Measurements from ENCODE around the gene KRAS. TPM values are rescaled to one million over a fixed set of nuclear protein-coding genes. Genes with fewer than 3 reads are reported as not detected.

Gene KRAS
- total and polyA plus RNA-seq, 2 of the 13 experiments (the other 11 are each of a cell fraction or from before 2014, with no cell fraction given): 6.5 to 9.8 TPM

DNA sequence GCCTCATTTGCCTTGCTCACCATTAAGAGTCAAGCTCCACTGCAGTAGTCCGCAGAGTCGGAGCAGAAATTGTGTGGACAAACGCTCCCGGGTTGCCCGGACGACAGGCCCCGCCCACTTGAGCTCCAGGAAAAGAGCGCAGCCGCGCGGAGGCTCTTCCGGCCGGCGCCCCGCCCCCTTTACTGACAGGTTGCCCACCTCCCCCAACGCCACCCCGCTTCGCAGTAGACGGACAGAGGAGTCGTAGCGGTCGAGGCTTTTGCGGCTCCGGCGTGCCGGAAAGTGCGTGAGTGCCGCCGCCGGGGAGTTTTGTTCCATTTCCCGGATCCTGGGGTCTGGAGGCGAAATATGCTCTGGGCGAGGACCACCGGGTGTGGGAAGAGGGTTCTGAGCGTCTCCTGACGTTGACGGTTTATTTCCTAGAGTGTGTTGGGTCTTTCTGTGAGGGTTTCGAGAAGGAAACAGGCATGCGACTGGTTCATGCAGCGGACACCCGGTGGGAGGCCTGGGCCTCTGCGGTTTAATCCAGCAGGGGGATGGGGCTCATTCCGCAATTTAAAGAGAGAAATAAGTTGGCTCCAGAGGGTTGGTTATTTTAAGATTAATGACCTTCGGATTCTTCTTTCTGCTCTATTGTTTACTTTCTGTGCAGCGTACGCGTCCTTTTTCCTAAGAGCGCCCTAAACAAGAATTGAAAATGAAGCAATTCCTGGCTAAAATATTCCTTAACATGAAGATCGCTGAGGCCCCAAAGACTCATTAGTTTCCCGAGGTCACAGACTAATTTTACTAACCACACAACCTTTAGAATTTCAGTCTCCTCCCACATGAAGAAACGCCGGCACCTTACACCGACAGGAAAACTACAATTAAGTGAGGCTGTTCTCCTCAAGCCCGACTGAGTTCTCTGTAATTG is 55.4 kb downstream of the KRAS start, which contains the start of the genes DNAI7 and ETFRF1 (continued):
- TF ChIP-seq, protein P1, sequence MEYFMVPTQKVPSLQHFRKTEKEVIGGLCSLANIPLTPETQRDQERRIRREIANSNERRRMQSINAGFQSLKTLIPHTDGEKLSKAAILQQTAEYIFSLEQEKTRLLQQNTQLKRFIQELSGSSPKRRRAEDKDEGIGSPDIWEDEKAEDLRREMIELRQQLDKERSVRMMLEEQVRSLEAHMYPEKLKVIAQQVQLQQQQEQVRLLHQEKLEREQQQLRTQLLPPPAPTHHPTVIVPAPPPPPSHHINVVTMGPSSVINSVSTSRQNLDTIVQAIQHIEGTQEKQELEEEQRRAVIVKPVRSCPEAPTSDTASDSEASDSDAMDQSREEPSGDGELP (IDR thresholded peaks at IDR 0.05; ENCODE audit: borderline replicate concordance, low read depth): 0 out of 2 replicates have a peak, but pooled peaks have one; percentile 10
- TF ChIP-seq YEATS4 (CRISPR knock-in tag; IDR thresholded peaks at IDR 0.05; ENCODE audit: borderline replicate concordance) (0 out of 2 replicates have a peak, but pooled peaks have one; percentile 49), ZKSCAN1 (IDR thresholded peaks at IDR 0.05; ENCODE audit: low read length) (0 out of 2 replicates have a peak, but pooled peaks have one; percentile 40), IRF2 (CRISPR knock-in tag; IDR thresholded peaks at IDR 0.05) (peak; percentile 52; the same call in 1 of the 2 replicates), ZNF749 (CRISPR knock-in tag; IDR thresholded peaks at IDR 0.05; ENCODE audit: borderline replicate concordance) (no peak), HNF4G (IDR thresholded peaks at IDR 0.05; ENCODE audit: borderline replicate concordance, low read depth, low read length) (0 out of 2 replicates have a peak, but pooled peaks have one; percentile 10), HNF4G (CRISPR knock-in tag; IDR thresholded peaks at IDR 0.05; ENCODE audit: borderline replicate concordance, low read depth) (no peak), FOXA1 (IDR thresholded peaks at IDR 0.05) (no peak), FOXA1 (CRISPR knock-in tag; IDR thresholded peaks at IDR 0.05) (no peak), ZFP36L2 (CRISPR knock-in tag; IDR thresholded peaks at IDR 0.05) (no peak), ZNF543 (CRISPR knock-in tag; IDR thresholded peaks at IDR 0.05) (peak; percentile 45; the same call in 1 of the 2 replicates), ZNF224 (CRISPR knock-in tag; IDR thresholded peaks at IDR 0.05) (peak; percentile 82; the same call in 1 of the 2 replicates), KMT2B (CRISPR knock-in tag; IDR thresholded peaks at IDR 0.05) (peak; percentile 92), ZSCAN20 (CRISPR knock-in tag; IDR thresholded peaks at IDR 0.05; ENCODE audit: borderline replicate concordance) (no peak), SOX5 (CRISPR knock-in tag; IDR thresholded peaks at IDR 0.05; ENCODE audit: borderline replicate concordance) (peak; percentile 4; the same call in 1 of the 2 replicates), GABPB1 (CRISPR knock-in tag; IDR thresholded peaks at IDR 0.05) (peak; percentile 91), NRL (CRISPR knock-in tag; IDR thresholded peaks at IDR 0.05; ENCODE audit: borderline replicate concordance) (peak; percentile 55; the same call in 1 of the 2 replicates), MTF2 (CRISPR knock-in tag; IDR thresholded peaks at IDR 0.05; ENCODE audit: borderline replicate concordance) (no peak), SNAI1 (CRISPR knock-in tag; IDR thresholded peaks at IDR 0.05; ENCODE audit: borderline replicate concordance) (peak; percentile 74; the same call in 1 of the 2 replicates), MTA3 (CRISPR knock-in tag; IDR thresholded peaks at IDR 0.05) (no peak), ZSCAN5A (CRISPR knock-in tag; IDR thresholded peaks at IDR 0.05; ENCODE audit: borderline replicate concordance) (no peak; the same call in 1 of the 2 replicates), ZFP37 (CRISPR knock-in tag; IDR thresholded peaks at IDR 0.05; ENCODE audit: borderline replicate concordance) (0 out of 2 replicates have a peak, but pooled peaks have one; percentile 28), SKI (IDR thresholded peaks at IDR 0.05; ENCODE audit: partially characterized antibody) (no peak), MTF1 (CRISPR knock-in tag; IDR thresholded peaks at IDR 0.05) (no peak), ZNF773 (CRISPR knock-in tag; IDR thresholded peaks at IDR 0.05; ENCODE audit: borderline replicate concordance) (no peak), ZBTB43 (CRISPR knock-in tag; conservative IDR thresholded peaks at IDR 0.05) (no peak), ZNF607 (CRISPR knock-in tag; IDR thresholded peaks at IDR 0.05; ENCODE audit: borderline replicate concordance) (peak; percentile 78; the same call in 1 of the 2 replicates)
